HepG2 (cell line): Measurements from ENCODE around the gene ANP32A. TPM values are rescaled to one million over a fixed set of nuclear protein-coding genes. Genes with fewer than 3 reads are reported as not detected.

Experiments used
- ATAC-seq: fragments of 200-7000 bp; cut with Tn5 transposase; 3 replicates; pipeline ENCODE4 v1.9.1; 2020; ENCODE audit warnings: mild to moderate bottlenecking, moderate library complexity
- BruUV-seq: library from RNA; stranded (reverse); fragments of 400-500 nt; replicated peaks from 2 replicates; lab custom pipeline; 2021; lab: Mats Ljungman, UMichigan
- CTCF ChIA-PET: fragments of 300-600 bp; formaldehyde crosslinking; extraction: SDS; loops from one replicate; lab custom pipeline; 2021; ENCODE audit warnings: low total read pairs, inconsistent platforms, low intra/inter-chr PET ratio; lab: Yijun Ruan, JAX
- POLR2A ChIA-PET: fragments of 350-600 bp; sonication (Branson Sonifier 250); formaldehyde crosslinking; loops from one replicate; lab custom pipeline; 2020; ENCODE audit warnings: antibody characterized with exemption, inconsistent platforms; lab: Yijun Ruan, JAX
- DNase-seq: peaks from one replicate; pipeline ENCODE4 v3.0.0-alpha.2; 2015; ENCODE audit warnings: low spot score
- FAIRE-seq: peaks from 3 replicates; lab custom pipeline; 2011; peaks lifted over from hg19 to GRCh38; lab: Jason Lieb, UNC
- H2AFZ ChIP-seq: one replicate; pipeline ENCODE4 v1.6.1; 2011; ENCODE audit warnings: low read length, inconsistent platforms
- H3K27ac ChIP-seq: fragments of 300-600 bp; 3 replicates; pipeline ENCODE4 v1.8.0; 2011; ENCODE audit warnings: mixed run types, mild to moderate bottlenecking, mixed read lengths, low read length, inconsistent platforms; ENCODE audit not compliant: insufficient read depth; ENCODE audit errors: extremely low read length
- H3K27me3 ChIP-seq, 2 experiments: fragments of 200-600 bp in 1 of 2; 2 replicates in 1 of 2; 3 replicates in 1 of 2; pipeline versions ENCODE4 v1.6.0 to v1.8.0; 2011; ENCODE audit warnings: low read length in 2 of 2, mild to moderate bottlenecking in 2 of 2, moderate library complexity in 2 of 2, inconsistent platforms in 1 of 2; ENCODE audit not compliant: insufficient read depth in 2 of 2, control insufficient read depth in 1 of 2
- H3K36me3 ChIP-seq, 2 experiments: fragments of 200-600 bp in 1 of 2; replicated peaks in 1 of 2; 2 replicates in 1 of 2; 3 replicates in 1 of 2; pipeline versions ENCODE4 v1.5.1 to v1.8.0; 2011; ENCODE audit warnings: low read length in 2 of 2, inconsistent platforms in 1 of 2; ENCODE audit not compliant: insufficient read depth in 2 of 2, control insufficient read depth in 1 of 2
- H3K4me1 ChIP-seq: 2 replicates; pipeline ENCODE4 v1.5.1; 2012; ENCODE audit warnings: low read length, inconsistent platforms; ENCODE audit not compliant: insufficient read depth
- H3K4me2 ChIP-seq: 2 replicates; pipeline ENCODE4 v1.6.0; 2011; ENCODE audit warnings: low read depth, low read length, inconsistent platforms
- H3K4me3 ChIP-seq, 3 experiments: fragments of 200-600 bp in 1 of 3; sonication (generic), shearing (Covaris generic) in 1 of 3; replicated peaks in 1 of 3; 2 replicates each; pipeline ENCODE4 v1.5.1; 2011 to 2016; ENCODE audit warnings: low read length in 3 of 3, inconsistent platforms in 2 of 3, low read depth in 2 of 3, mild to moderate bottlenecking in 2 of 3, control low read depth in 1 of 3, mixed read lengths in 1 of 3; ENCODE audit not compliant: insufficient read depth in 1 of 3
- H3K79me2 ChIP-seq: one replicate; pipeline ENCODE4 v1.6.1; 2011; ENCODE audit warnings: low read length, inconsistent platforms; ENCODE audit not compliant: insufficient read depth
- H3K9ac ChIP-seq: 2 replicates; pipeline ENCODE4 v1.6.0; 2011; ENCODE audit warnings: mild to moderate bottlenecking, low read depth, low read length, inconsistent platforms; ENCODE audit not compliant: insufficient read depth
- H3K9me3 ChIP-seq: 2 replicates; pipeline ENCODE4 v1.5.1; 2012; ENCODE audit warnings: mild to moderate bottlenecking, low read length
- H4K20me1 ChIP-seq: 2 replicates; pipeline ENCODE4 v1.6.0; 2011; ENCODE audit warnings: inconsistent platforms, mild to moderate bottlenecking, low read length, moderate library complexity; ENCODE audit not compliant: insufficient read depth
- CEBPZ ChIP-seq: IDR thresholded peaks from 2 replicates; pipeline ENCODE4 v1.6.1; 2012; ENCODE audit warnings: low read length, improper control_type of control experiment
- HHEX ChIP-seq: IDR thresholded peaks from 2 replicates; pipeline ENCODE4 v1.6.1; 2016; ENCODE audit warnings: control low read depth
- HNRNPUL1 ChIP-seq: fragments of 200-400 bp; formaldehyde crosslinking; IDR thresholded peaks from 2 replicates; pipeline ENCODE4 v1.6.1; 2017; ENCODE audit warnings: low read depth, mild to moderate bottlenecking, low read length, moderate library complexity
- KLF12 ChIP-seq: sonication (generic); formaldehyde crosslinking; IDR thresholded peaks from 2 replicates; pipeline ENCODE4 v1.4.0; 2020; ENCODE audit warnings: missing genetic modification reagents, borderline replicate concordance
- PHF5A ChIP-seq: IDR thresholded peaks from one replicate; pipeline ENCODE4 v1.6.1; 2018; ENCODE audit warnings: low read depth, missing genetic modification reagents; ENCODE audit not compliant: unreplicated experiment
- ZNF124 ChIP-seq: sonication (generic); formaldehyde crosslinking; IDR thresholded peaks from 2 replicates; pipeline ENCODE4 v1.4.0; 2020; ENCODE audit warnings: missing genetic modification reagents
- ZNF180 ChIP-seq: sonication (generic); formaldehyde crosslinking; IDR thresholded peaks from 2 replicates; pipeline ENCODE4 v1.4.0; 2020; ENCODE audit warnings: low read depth, missing genetic modification reagents, borderline replicate concordance
- ZNF235 ChIP-seq: sonication (generic); formaldehyde crosslinking; IDR thresholded peaks from 2 replicates; pipeline ENCODE4 v1.8.1; 2023; ENCODE audit warnings: mild to moderate bottlenecking, missing genetic modification reagents, borderline replicate concordance
- ZNF331 ChIP-seq: sonication (generic); formaldehyde crosslinking; IDR thresholded peaks from 2 replicates; pipeline ENCODE4 v1.4.0; 2020; ENCODE audit warnings: missing genetic modification reagents
- ZNF552 ChIP-seq: sonication (generic); formaldehyde crosslinking; IDR thresholded peaks from 2 replicates; pipeline ENCODE4 v1.9.0; 2022; ENCODE audit warnings: missing genetic modification reagents, mild to moderate bottlenecking, borderline replicate concordance
- ZNF563 ChIP-seq: sonication (generic); formaldehyde crosslinking; IDR thresholded peaks from 2 replicates; pipeline ENCODE4 v1.8.0; 2022; ENCODE audit warnings: mild to moderate bottlenecking, moderate library complexity, missing genetic modification reagents
- ZNF605 ChIP-seq: sonication (generic); formaldehyde crosslinking; IDR thresholded peaks from 2 replicates; pipeline ENCODE4 v1.8.0; 2022; ENCODE audit warnings: mild to moderate bottlenecking, missing genetic modification reagents
- ZNF777 ChIP-seq: sonication (generic); formaldehyde crosslinking; IDR thresholded peaks from 2 replicates; pipeline ENCODE4 v1.4.0; 2020; ENCODE audit warnings: missing genetic modification reagents
- ZNF790 ChIP-seq: sonication (generic); formaldehyde crosslinking; IDR thresholded peaks from 2 replicates; pipeline ENCODE4 v1.8.0; 2022; ENCODE audit warnings: missing genetic modification reagents, mild to moderate bottlenecking, borderline replicate concordance
- WGBS: methylation state at CpG from one replicate; pipeline ENCODE4 v1.1.6; 2017; ENCODE audit warnings: low lambda C conversion rate; 5-methylcytosine and 5-hydroxymethylcytosine counted together
- in situ Hi-C: cut with HindIII; loops from 2 replicates; pipeline ENCODE4 v1.10.0; 2017; ENCODE audit warnings: low pct_unique_long_range_greater_than_20kb; ENCODE audit not compliant: extremely low pct_ligation_motif_present
- intact Hi-C: fragments of 100-400 bp; cut with micrococcal nuclease; formaldehyde crosslinking; loops from one replicate; pipeline ENCODE4 v1.10.0; 2022; ENCODE audit not compliant: unreplicated experiment
- polyA plus RNA-seq, 8 experiments: library from polyadenylated mRNA; depleted of rRNA in 3 of 8; stranded (reverse) in 7 of 8; unstranded in 1 of 8; fragments of >200 nt; fragmentation: Illumina TruSeq in 4 of 8; extraction: Trizol in 4 of 8; gene quantifications; 2 replicates each; pipeline versions ENCODE4 v1.2.1 to v1.2.3, GENCODE V29; 2011 to 2016; ENCODE audit warnings: low read depth in 4 of 8, missing spikeins in 1 of 8, mixed read lengths in 1 of 8; ENCODE audit not compliant: insufficient read depth in 1 of 8
- total RNA-seq, 5 experiments: library from RNA; depleted of rRNA; stranded (reverse); fragments of >200 nt; fragmentation: Illumina TruSeq; extraction: Trizol; gene quantifications; 2 replicates each; pipeline ENCODE4 v1.2.3, GENCODE V29; 2016; ENCODE audit warnings: low read depth in 1 of 5

ANP32A gene
- total and polyA plus RNA-seq, 2 of the 13 experiments (the other 11 are each of a cell fraction or from before 2014, with no cell fraction given), result 60.6 to 206 TPM

GRCh38 chr15:68790910-68791309, 29.8 kb downstream of the ANP32A start:
- no peak overlapping the region for H3K4me3 ChIP-seq
- POLR2A ChIA-PET, result no interaction called here
- no peak for FAIRE-seq
- 93% methylated on average over 2 of the region's 2 CpGs for WGBS
- H3K79me2 ChIP-seq, result peaks cover 77% of the 10 kb centered on the region
- H3K4me1 ChIP-seq, result peaks cover 43% of the 10 kb centered on the region
- H3K27me3 ChIP-seq, result no peaks in the 10 kb centered on the region
- no peaks in the 10 kb centered on the region for H3K9me3 ChIP-seq
- H3K27ac ChIP-seq, result no peak overlapping the region
- TF ChIP-seq ZNF605 (no peak), HNRNPUL1 (no peak), ZNF235 (CRISPR knock-in tag) (no peak), ZNF777 (CRISPR knock-in tag) (no peak), KLF12 (no peak), PHF5A (CRISPR knock-in tag) (no peak), HHEX (CRISPR knock-in tag) (no peak), ZNF180 (CRISPR knock-in tag) (no peak), ZNF563 (CRISPR knock-in tag) (no peak), ZNF124 (no peak), ZNF790 (CRISPR knock-in tag) (no peak), ZNF331 (CRISPR knock-in tag) (no peak), ZNF552 (no peak), CEBPZ (no peak)
- no peak for ATAC-seq
- intact Hi-C loops, result no loop called here
- BruUV-seq, result no TSS peak
- no peak overlapping the region for H3K4me2 ChIP-seq
- H3K9ac ChIP-seq, result no peak overlapping the region
- no peak for DNase-seq
- in situ Hi-C loops, result no loop called here
- CTCF ChIA-PET, result no interaction called here
- H3K36me3 ChIP-seq, result peaks cover 19 to 50% of the 10 kb centered on the region in 2 experiments; a peak in 4 of 5 replicates
- peaks cover 87% of the 10 kb centered on the region for H4K20me1 ChIP-seq
- no peak overlapping the region for H2AFZ ChIP-seq
